BE2C (cell line): ENCODE results near the gene HECTD4.
"Not testable (repeated sequence)": the region's sequence is repeated elsewhere in the genome, so short reads cannot be mapped to it uniquely, and the experiment has no call there.

Experiments used
- DNase-seq: peaks from one replicate; pipeline ENCODE4 v3.0.0-alpha.2; 2020
- H3K27me3 ChIP-seq: fragments of 250-450 bp; sonication (Bioruptor Pico); 2 replicates; pipeline ENCODE4 v1.5.1; 2020; ENCODE audit warnings: mild to moderate bottlenecking
- H3K36me3 ChIP-seq: fragments of 250-450 bp; sonication (Bioruptor Pico); 2 replicates; pipeline ENCODE4 v1.5.1; 2020; ENCODE audit warnings: mild to moderate bottlenecking
- H3K4me1 ChIP-seq: fragments of 250-450 bp; sonication (Bioruptor Pico); 2 replicates; pipeline ENCODE4 v1.5.1; 2020
- H3K4me3 ChIP-seq: 2 replicates; pipeline ENCODE4 v1.5.1; 2011; ENCODE audit warnings: low read depth, low read length
- H3K9me3 ChIP-seq: fragments of 250-450 bp; sonication (Bioruptor Pico); 2 replicates; pipeline ENCODE4 v1.5.1; 2020
- TF ChIP-seq, protein P1 (sequence below): IDR thresholded peaks from 2 replicates; pipeline ENCODE4 v1.5.1; 2012; ENCODE audit warnings: mild to moderate bottlenecking, low read depth, low read length

The HECTD4 gene

DNA sequence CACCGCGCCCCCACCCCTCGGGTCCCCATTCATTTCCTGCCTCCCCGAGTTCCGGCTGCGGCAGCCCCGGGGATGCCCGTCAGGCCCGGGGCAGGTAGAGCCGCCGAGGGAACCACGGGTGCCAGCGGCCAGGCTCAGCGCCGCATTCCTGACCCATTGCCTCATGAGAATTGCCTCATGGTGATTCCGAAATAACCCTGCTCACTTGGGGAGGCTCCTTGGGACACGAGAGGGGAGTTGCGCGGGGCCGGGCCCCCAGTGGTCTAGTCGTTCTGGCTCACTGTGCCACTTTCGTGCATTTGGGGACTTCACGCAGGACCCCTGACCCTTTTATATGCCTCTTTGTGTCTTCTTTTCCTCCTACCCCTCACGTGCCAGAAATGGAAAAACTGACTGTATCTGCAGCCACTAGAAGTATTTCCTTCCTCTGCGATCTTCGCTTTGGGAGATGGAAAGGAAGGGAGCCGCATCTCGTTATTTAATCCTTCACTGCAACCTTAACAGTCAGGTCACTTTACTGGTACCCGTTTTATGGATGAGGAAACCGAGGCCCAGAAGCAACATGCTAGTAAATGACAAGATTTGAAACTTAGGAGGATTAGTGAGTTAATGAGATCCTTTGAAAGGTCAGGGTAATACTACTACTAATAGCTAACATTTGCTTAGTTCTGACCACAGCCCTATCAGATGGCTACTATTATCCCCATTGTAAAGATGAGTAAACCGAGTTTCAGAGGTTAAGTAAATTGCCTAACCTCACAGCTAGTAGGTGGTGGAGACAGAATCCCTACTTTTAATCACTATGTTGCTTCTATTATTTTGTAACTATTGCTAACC lies 37.3 kb upstream of the HECTD4 start:
- Histone ChIP-seq H3K27me3 (no peaks in the 10 kb centered on the region), H3K4me1 (no peaks in the 10 kb centered on the region; the same call in 1 of the 2 replicates), H3K9me3 (no peaks in the 10 kb centered on the region), H3K36me3 (no peaks in the 10 kb centered on the region), H3K4me3 (peak overlapping the region; percentile 98)
- TF ChIP-seq, protein P1, sequence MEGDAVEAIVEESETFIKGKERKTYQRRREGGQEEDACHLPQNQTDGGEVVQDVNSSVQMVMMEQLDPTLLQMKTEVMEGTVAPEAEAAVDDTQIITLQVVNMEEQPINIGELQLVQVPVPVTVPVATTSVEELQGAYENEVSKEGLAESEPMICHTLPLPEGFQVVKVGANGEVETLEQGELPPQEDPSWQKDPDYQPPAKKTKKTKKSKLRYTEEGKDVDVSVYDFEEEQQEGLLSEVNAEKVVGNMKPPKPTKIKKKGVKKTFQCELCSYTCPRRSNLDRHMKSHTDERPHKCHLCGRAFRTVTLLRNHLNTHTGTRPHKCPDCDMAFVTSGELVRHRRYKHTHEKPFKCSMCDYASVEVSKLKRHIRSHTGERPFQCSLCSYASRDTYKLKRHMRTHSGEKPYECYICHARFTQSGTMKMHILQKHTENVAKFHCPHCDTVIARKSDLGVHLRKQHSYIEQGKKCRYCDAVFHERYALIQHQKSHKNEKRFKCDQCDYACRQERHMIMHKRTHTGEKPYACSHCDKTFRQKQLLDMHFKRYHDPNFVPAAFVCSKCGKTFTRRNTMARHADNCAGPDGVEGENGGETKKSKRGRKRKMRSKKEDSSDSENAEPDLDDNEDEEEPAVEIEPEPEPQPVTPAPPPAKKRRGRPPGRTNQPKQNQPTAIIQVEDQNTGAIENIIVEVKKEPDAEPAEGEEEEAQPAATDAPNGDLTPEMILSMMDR = no peak
- DNase-seq = peak; percentile 53

DNA sequence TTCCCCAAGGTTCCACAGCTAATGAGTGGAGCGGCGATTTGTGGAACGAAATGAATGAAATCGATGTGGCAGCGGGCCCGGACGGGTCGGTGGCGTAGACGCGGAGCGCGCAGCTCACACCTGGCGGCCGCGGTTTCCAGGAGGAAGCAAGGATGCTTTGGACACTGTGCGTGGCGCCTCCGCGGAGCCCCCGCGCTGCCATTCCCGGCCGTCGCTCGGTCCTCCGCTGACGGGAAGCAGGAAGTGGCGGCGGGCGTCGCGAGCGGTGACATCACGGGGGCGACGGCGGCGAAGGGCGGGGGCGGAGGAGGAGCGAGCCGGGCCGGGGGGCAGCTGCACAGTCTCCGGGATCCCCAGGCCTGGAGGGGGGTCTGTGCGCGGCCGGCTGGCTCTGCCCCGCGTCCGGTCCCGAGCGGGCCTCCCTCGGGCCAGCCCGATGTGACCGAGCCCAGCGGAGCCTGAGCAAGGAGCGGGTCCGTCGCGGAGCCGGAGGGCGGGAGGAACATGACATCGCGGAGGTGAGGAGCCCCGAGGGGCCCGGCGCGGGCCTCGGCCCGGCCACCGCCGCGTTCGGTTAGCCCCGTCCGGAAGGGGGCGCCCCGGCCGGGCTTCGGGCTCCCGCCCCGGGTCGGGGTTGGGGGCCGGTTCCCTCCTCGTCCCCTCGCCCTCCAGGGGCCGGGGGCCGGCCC lies 36.5 kb upstream of the HECTD4 start, which contains the start of gene PTPN11:
TSS of gene PTPN11 (plus strand) at position 340 of the 689 bp plus-strand sequence. CDS start at position 505, 165 bp downstream.
- H3K36me3 ChIP-seq = no peaks in the 10 kb centered on the region
- DNase-seq = peak; percentile 92
- no peaks in the 10 kb centered on the region for H3K4me1 ChIP-seq
- peak within 1 kb of the TSS; percentile 98 for H3K4me3 ChIP-seq
- H3K27me3 ChIP-seq = no peaks in the 10 kb centered on the region
- TF ChIP-seq, protein P1 = peak; percentile 34
- no peaks in the 10 kb centered on the region for H3K9me3 ChIP-seq

DNA sequence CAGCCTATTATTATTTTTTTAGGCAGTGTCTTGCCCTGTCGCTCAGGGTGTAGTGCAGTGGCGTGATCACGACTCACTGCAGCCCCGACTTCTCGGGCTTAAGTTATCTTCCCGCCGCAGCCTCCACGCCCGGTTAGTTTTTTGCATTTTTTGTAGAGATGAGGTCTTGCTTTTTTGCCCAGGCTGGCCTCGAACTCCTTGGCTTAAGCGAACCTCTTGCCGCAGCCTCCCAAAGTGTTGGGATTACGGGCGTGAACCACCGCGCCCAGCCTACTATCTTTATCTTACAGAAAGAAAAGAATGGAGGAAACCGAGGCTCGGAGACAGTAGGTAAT lies 36.0 kb upstream of the HECTD4 start:
- Histone ChIP-seq H3K36me3 (no peaks in the 10 kb centered on the region), H3K4me1 (no peaks in the 10 kb centered on the region), H3K9me3 (no peaks in the 10 kb centered on the region), H3K4me3 (peak overlapping the region; percentile 98), H3K27me3 (no peaks in the 10 kb centered on the region)
- TF ChIP-seq, protein P1 = no peak
- DNase-seq = no peak

GRCh38 chr12:112415457-112415856 lies 33.2 kb upstream of the HECTD4 start:
- DNase-seq, H3K9me3 ChIP-seq, H3K4me1 ChIP-seq, H3K4me3 ChIP-seq, H3K36me3 ChIP-seq, H3K27me3 ChIP-seq: not testable (repeated sequence)

GRCh38 chr12:112413855-112414625 lies 31.8 kb upstream of the HECTD4 start:
- Histone ChIP-seq H3K27me3 (no peaks in the 10 kb centered on the region), H3K36me3 (no peaks in the 10 kb centered on the region), H3K4me1 (no peaks in the 10 kb centered on the region), H3K9me3 (no peaks in the 10 kb centered on the region), H3K4me3 (no peak overlapping the region)
- TF ChIP-seq, protein P1 = no peak
- DNase-seq = no peak

DNA sequence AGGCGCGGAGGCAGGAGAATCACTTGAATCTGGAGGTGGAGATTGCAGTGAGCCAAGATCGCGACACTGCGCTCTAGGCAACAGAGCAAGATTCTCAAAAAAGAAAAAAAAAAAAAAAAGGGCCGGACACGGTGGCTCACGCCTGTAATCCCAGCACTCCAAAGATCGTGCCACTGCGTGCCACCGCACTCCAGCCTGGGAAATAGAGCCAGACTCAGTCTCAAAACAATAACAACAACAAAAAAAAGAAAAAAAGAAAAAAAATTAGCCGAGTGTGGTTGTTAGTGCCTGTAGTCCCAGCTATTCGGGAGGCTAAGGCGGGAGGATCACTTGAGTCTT lies 27.6 kb upstream of the HECTD4 start:
- H3K9me3 ChIP-seq = no peaks in the 10 kb centered on the region
- H3K4me1 ChIP-seq = peaks cover 8% of the 10 kb centered on the region; the same call in 1 of the 2 replicates
- TF ChIP-seq, protein P1 = no peak
- H3K36me3 ChIP-seq = peaks cover 42% of the 10 kb centered on the region
- H3K4me3 ChIP-seq = no peak overlapping the region
- no peak for DNase-seq
- H3K27me3 ChIP-seq = no peaks in the 10 kb centered on the region
